Fibroblast of peridontal ligament (primary cell): Measurements from ENCODE around the gene MBD3.
"Not testable (repeated sequence)": the region's sequence is repeated elsewhere in the genome, so short reads cannot be mapped to it uniquely, and the experiment has no call there.

Source experiments
- DNase-seq: peaks from one replicate; pipeline ENCODE4 v3.0.0-alpha.2; 2010; ENCODE audit errors: extremely low read depth

MBD3 gene

DNA sequence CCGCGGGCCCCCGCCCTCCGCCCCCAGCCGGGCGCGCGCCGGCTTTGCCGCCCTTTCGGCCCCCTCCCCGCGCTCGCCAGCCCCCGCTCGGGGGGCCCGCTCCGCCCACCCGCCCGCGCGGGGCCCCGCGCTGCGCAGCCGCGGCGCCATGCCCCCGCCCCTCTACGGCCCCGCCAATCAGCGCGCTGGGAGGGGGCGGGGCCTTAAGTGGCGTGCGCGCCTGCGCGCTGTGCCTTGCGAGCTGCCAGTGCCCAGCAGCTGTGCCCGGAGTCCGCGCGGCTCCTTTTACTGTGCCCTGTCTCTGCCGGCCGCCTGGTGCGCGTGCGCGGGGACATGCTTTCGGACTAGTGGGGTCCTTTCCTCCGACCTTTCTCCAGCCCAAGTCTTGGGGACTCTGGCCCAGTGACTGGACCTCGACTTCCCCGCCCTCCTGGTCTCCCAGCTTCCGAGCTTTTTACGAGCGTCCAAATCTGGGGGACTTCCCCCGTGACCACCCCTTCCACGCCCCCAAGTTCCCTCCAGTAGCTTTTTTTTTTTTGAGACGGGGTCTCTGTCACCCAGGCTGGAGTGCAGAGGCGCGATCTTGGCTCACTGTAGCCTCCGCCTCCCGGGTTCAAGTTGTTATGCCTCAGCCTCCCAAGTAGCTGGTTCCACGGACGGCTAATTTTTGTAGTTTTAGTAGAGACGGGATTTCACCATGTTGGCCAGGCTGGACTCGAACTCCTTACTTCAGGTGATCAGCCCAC lies at the start of gene MBD3:
Gene MBD3 (minus strand): TSS at position 111 of the 746 bp plus-strand sequence. CDS start 234 bp downstream, outside the sequence.
- DNase-seq: peak; percentile 91

GRCh38 chr19:1640893-1641448 lies 48.3 kb upstream of the MBD3 start:
- DNase-seq: not testable (repeated sequence)

DNA sequence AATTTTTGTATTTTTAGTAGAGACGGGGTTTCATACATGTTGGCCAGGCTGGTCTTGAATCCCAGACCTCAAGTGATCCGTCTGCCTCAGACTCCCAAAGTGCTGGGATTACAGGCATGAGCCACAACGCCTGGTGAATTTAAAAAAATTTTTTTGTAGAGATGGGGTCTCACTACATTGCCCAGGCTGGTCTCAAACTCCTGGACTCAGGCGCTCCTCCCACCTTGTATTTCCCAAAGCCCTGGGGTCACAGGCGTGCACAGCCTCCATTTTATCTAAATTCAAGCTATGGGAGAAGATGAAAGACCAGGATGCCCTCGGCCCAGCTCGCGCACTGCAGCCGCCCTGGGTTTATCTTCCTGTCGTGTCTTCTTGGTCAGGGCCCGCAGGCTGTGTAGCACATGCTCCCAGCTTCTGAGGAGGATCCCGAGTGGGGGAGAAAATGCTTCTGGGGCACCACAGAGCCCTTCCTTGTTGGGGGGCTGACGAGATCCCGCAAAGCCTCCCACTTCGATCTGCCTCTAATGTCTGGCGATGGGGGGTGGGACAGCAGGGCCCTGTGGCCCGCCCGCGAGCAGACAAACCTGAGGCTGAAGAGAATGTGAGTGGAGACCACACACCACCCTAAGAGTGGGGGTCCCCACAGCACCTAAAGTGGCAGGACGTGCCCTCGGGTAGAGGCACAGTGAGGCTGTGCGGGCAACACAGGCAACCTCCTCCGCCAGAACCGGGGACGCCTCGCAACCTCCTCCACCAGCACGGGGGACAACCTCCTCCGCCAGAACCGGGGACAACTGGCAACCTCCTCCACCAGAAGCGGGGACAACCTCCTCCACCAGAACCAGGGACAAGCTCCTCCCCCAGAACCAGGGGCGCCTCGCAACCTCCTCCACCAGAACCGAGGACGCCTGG lies 43.9 kb upstream of the MBD3 start:
- DNase-seq: no peak

DNA sequence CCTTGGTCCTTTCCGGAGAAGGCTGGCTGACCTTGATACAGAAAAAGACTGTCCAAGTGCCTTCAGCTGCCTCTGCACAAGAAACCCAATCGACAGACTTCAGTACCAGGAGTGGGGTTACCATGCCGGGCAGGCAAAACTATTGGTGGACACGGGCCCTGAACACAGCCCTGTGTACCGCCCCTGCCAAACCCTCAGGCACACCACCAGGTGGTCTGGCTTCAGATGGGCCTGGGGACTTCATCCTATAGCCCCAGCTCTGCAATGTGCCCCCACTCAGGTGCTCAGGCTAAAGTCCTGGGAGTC lies 42.2 kb upstream of the MBD3 start:
- DNase-seq: no peak

- no peak for DNase-seq
Measured at GRCh38 chr19:1634242-1634937, 41.7 kb upstream of the MBD3 start.

- DNase-seq: no peak
Measured at GRCh38 chr19:1633269-1633826, 40.7 kb upstream of the MBD3 start.

- DNase-seq: no peak
Measured at GRCh38 chr19:1632462-1633268, 40.0 kb upstream of the MBD3 start.

DNA sequence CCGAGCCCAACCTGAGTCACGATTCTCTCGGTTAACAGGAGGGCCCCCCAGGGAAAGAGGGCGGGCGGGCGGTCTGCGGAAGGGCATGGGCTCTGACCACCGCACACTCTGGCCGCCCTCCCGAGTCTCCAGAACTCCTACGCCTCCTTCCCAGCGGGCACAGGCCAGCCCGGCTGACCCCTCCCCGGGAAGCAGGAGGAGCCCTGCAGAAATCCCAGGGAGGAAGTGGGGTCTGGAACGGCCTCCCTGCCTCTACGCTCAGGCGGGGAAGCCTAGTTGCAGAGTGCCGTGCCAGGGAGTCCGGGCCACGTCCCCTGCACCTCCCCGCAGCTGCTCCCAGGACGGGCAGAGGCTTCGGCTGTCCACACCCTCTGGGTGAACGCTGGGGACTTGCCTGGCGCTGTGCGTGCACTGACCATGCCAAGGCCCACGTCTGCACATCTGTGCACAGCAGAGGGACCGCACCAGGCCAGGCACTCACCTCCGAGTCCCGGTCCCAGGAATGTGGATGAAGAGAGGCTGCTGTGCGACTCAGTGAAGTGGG lies 39.0 kb upstream of the MBD3 start:
- DNase-seq: no peak

GRCh38 chr19:1630811-1631210 lies 38.1 kb upstream of the MBD3 start:
- no peak for DNase-seq

GRCh38 chr19:1630012-1630411 lies 37.3 kb upstream of the MBD3 start:
- no peak for DNase-seq

DNA sequence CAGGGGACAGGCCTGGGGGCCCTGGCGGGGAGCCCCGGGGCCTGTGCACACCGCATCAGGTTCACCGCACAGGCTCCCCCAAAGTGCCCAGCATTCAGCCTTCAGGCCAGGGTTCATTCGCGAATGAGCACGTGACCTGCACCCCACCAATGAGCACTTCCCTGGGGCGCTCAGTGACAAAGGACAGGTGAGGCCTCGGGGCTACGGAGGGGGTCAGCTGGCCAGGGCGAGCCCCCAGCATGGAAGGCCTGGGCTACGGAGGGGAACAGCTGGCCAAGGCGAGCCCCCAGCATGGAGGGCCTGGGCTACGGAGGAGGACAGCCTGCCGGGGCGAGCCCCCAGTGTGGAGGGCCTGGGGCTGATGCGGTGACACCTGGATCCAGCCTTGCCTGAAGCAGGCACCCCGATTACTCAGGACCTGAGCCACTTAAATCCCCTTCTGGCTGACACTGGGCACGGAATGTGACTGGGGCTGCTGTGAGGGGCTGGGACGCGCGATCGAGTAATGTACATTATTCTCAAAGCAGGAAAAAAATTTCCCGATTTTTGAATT lies 36.7 kb upstream of the MBD3 start:
- DNase-seq: no peak

DNA sequence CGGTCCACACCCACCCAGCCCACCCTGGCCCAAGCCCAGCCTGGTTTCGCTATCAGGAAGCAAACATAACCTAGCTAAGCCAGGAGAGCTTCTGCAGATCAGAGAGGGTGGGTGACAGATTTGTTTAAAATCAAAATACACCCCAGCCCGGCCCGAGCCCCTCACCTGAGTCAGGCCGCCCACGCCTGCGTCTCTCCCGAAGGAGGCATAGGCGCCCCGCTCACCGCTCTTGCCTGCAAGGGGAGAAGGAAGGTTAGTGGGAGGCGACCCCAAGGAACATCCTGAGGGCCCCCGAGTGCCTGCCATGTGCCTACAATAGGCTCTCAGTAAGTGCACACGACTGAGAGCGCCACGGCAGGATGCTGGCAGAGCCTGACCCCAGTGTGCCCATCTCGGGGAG lies 34.5 kb upstream of the MBD3 start:
- no peak for DNase-seq

GRCh38 chr19:1626417-1627010 lies 33.8 kb upstream of the MBD3 start:
- no peak for DNase-seq

- peak; percentile 43 for DNase-seq
Measured at GRCh38 chr19:1624458-1624857, 31.8 kb upstream of the MBD3 start.

- DNase-seq: no peak
Measured at GRCh38 chr19:1622541-1622940, 29.9 kb upstream of the MBD3 start.

DNA sequence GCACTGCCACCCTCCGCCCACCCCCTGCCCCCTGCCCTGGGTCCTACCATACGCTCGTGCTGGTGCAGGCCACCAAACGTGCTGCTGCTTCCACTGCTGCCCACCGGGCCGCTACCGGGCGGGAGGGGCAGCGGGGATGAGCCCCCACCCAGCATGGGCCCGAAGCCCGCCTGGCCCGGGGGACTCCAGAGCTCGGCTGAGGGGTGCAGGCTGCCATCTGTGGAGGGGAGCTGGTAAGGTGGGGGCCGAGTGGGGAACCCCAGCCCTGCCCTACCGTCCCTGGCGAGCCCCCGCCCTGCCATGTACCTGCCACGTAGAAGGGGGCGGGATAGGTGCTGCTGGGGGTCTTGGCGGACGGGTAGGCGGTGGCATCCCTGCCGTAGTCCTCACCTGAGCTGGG lies 29.3 kb upstream of the MBD3 start:
- DNase-seq: no peak

DNA sequence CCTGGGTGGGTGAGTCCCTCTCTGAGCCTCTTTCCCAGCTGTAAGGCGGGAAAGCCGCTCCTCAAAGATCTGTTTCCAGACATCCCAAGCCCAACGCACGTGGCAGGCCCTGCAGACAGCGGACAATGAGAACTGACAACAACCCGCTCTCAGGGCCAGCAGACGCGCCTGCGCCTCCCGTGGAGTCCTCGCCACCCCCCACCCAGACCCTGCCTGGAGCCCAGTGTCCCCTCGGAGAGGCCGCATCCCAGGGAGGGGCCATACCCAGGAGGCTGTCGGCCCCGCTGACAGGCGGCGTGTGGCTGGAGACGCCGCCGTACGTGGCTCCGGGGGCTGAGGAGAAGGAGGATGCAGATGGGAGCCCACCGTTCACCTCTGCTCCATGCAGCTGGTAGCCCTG lies 28.9 kb upstream of the MBD3 start:
- DNase-seq: no peak

- DNase-seq: no peak
Measured at GRCh38 chr19:1621021-1621420, 28.4 kb upstream of the MBD3 start.

DNA sequence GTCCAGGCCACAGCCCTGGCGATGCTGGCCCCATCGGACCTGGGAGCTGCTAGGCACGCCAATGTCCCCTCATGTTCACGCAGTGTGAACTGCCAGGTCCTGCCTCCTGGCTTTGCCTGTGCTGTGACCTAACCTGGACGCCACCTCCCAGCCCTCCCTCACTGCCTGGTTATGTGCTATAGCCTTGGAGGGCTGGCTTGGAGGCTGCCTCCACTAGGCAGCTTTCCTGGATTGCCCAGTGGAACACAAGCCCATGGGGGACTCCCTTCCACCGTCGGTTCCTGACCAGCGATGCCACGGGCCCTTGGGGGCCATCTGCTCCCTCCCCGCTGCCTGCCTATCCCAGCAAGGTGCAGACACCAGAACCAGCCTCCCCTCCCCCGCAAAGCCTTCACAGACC lies 27.8 kb upstream of the MBD3 start:
- no peak for DNase-seq

DNA sequence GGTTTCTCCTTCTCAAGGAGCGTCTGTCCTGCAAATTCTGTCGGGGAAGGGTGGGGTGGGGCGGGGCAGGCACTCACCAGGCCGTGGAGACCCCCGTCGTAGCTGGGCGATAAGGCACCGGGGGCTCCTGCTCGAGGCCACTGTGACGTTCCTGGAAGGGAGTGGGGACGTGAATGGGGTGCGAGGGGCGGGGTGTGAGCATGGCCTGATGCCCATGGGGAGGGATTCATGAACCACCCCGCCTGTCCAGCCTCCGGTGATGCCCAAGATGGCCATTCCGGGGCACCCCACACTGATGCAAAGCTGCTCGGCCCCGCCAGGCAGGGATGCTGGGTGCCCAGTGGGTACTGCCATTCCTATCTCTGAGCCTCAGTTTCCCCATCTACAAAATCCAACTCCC lies 27.0 kb upstream of the MBD3 start:
- no peak for DNase-seq
